Astrocyte of the cerebellum (primary cell): ENCODE results near the gene H2BK1.

Source experiments
- DNase-seq: peaks from one replicate; pipeline ENCODE4 v3.0.0-alpha.2; 2011; ENCODE audit warnings: low read depth
- H3K4me3 ChIP-seq: 2 replicates; pipeline ENCODE4 v1.5.1; 2011; ENCODE audit warnings: mild to moderate bottlenecking, low read depth, low read length, moderate library complexity
- in situ Hi-C: cut with HindIII; loops from 2 replicates; pipeline ENCODE4 v1.10.0; 2017; ENCODE audit warnings: low sequenced_read_pairs
- TF ChIP-seq, protein P1 (sequence below): IDR thresholded peaks from 2 replicates; pipeline ENCODE4 v1.5.1; 2012; ENCODE audit warnings: low read length, low read depth, moderate library complexity, mild to moderate bottlenecking; ENCODE audit errors: missing control alignments

The H2BK1 gene

GRCh38 chr7:151241755-151242096 lies 31.4 kb upstream of the H2BK1 start:
- TF ChIP-seq, protein P1, sequence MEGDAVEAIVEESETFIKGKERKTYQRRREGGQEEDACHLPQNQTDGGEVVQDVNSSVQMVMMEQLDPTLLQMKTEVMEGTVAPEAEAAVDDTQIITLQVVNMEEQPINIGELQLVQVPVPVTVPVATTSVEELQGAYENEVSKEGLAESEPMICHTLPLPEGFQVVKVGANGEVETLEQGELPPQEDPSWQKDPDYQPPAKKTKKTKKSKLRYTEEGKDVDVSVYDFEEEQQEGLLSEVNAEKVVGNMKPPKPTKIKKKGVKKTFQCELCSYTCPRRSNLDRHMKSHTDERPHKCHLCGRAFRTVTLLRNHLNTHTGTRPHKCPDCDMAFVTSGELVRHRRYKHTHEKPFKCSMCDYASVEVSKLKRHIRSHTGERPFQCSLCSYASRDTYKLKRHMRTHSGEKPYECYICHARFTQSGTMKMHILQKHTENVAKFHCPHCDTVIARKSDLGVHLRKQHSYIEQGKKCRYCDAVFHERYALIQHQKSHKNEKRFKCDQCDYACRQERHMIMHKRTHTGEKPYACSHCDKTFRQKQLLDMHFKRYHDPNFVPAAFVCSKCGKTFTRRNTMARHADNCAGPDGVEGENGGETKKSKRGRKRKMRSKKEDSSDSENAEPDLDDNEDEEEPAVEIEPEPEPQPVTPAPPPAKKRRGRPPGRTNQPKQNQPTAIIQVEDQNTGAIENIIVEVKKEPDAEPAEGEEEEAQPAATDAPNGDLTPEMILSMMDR = no peak
- no peak overlapping the region for H3K4me3 ChIP-seq
- DNase-seq = no peak
- in situ Hi-C loops = no loop called here

DNA sequence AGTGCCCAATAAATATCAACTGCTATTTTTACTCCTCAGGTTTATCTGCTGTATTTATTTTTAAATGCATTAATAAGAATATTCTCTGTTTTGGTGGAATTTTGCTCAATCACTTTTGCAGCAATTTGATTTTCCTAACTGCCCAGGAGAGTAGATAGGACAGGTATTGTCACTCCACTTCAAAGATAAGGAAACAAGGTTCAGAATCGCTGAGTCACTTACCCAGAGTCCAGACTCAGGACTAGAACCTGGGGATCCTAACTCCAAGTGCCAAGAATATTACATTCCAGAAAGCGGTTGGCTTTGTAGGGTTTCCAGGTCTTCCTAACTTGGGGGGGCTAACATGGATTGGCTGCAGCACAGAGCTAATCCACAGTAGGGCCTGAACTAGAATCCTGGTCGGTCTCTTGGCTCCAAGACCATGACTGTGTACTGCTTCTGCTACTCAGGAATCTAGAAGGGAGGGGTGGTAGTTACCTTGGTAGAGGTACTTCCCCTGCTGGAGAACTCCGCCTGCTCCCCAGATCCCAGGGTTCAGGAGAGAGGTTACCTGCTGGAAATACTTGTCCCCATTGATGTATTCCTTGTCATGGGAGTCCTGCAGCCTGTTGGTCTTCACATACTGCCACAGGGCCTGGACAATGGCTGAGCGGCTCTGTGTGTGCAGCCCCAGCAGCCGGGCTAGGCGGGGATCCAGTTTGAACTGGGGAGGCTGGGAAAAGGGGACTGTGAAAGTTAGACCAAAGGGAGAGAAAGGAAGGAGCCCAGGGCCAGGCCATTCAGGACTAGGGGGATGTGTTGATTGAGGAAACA lies 30.9 kb upstream of the H2BK1 start:
- in situ Hi-C loops = no loop called here
- TF ChIP-seq, protein P1 = no peak
- no peak overlapping the region for H3K4me3 ChIP-seq
- no peak for DNase-seq

- TF ChIP-seq, protein P1 = no peak
Observed at GRCh38 chr7:151240536-151240935, 30.2 kb upstream of the H2BK1 start.

DNA sequence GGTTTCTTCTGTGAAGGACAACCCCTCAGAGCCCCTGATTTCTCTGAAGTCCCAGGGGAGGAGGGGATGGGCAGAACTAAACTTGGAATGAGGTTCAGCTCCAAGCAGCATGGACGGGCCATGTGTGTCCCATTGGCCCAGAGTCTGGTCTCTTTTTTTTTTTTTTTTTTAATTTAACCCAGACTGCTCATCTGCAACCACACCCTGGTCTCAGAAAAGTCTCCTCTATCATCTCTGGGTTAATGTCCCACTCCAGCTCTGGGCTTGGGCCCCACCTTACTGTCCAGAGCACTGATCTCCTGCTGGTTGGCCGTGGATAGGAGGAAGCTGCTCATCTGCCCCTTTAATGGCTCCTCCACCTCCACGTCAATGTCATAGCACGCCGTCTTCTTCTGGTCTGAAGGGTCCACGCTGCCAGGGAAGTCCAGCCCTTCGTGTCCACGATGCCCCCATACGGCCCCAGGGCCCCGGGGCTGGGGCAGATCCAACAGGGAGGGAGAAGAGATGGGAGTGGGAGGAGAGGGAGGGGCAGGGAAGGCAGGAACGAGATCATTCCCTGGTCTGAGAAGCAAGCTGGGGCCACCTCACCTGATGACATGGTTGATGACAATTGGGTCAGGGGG lies 29.7 kb upstream of the H2BK1 start:
- no peak for DNase-seq
- in situ Hi-C loops = loop anchor here (5.0 kb wide), 1 partner anchor 72 kb away; no protein-coding TSS in a partner anchor
- no peak overlapping the region for H3K4me3 ChIP-seq
- TF ChIP-seq, protein P1 = no peak

More at GRCh38 chr7:151240536-151240935, 30.2 kb upstream of the H2BK1 start:
- DNase-seq = no peak
- H3K4me3 ChIP-seq = no peak overlapping the region
- in situ Hi-C loops = no loop called here

DNA sequence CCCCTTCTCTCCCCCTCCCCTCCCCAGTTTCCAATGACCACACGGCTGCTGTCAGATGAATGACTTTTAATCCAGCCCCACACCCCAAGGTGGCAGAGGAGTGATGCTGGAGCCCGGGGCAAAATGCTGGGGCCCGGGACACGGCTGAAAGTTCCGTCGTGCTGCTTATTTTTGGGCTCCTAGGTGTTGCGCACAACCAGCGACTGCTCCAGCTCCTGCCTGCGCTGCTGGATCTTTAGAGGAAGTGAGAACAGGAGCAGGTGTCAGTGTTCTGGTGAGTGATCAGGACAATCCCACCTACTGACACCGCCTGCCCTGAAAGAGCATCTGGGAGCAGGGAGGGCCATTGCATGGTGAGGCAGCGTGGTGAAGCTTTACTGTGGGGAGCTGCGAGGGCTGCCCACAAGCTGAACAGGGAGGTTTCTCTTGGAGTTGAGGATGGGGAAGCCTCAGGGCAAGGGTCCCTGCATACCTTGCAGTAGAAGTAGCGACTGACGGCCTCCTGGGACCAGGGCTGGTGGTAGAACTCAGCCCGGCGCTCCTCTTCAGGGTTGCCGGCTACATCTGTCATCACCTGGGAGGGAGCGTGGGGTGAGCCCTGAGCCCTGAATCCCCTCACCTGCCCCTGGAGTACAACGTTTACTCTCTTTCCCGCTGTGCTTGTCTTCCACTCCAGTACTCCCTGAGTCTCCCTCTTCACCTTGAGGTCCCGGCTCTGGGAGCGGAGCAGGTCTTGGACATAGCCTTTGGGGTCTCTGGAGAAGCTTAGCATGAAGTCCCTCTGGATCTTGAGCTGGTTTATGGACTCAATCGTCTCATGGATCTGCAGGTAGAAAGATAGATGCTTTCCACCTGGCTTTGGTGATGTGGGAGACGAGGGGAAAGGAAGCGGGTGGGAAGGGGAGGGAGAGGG lies 28.9 kb upstream of the H2BK1 start:
- TF ChIP-seq, protein P1 = no peak
- in situ Hi-C loops = loop anchor here (5.0 kb wide), 1 partner anchor 73 kb away; no protein-coding TSS in a partner anchor
- H3K4me3 ChIP-seq = no peak overlapping the region
- no peak for DNase-seq

DNA sequence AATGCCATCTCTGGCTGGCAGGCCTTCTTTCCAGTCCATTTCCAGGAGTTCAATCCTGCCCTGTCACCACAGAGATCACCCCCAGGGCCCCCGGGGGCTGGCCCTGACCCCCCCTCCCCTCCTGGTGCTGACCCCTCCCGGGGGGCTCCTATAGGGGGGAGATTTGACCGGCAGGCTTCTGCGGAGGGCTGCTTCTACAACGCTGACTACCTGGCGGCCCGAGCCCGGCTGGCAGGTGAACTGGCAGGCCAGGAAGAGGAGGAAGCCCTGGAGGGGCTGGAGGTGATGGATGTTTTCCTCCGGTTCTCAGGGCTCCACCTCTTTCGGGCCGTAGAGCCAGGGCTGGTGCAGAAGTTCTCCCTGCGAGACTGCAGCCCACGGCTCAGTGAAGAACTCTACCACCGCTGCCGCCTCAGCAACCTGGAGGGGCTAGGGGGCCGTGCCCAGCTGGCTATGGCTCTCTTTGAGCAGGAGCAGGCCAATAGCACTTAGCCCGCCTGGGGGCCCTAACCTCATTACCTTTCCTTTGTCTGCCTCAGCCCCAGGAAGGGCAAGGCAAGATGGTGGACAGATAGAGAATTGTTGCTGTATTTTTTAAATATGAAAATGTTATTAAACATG lies 28.0 kb upstream of the H2BK1 start:
- in situ Hi-C loops = loop anchor here (5.0 kb wide), 1 partner anchor 74 kb away; no protein-coding TSS in a partner anchor
- no peak overlapping the region for H3K4me3 ChIP-seq
- no peak for DNase-seq
- TF ChIP-seq, protein P1 = no peak
